Measurements from ENCODE around the gene SETD7.
"Not testable (repeated sequence)": the region's sequence is repeated elsewhere in the genome, so short reads cannot be mapped to it uniquely, and the experiment has no call there.

Gene SETD7

DNA sequence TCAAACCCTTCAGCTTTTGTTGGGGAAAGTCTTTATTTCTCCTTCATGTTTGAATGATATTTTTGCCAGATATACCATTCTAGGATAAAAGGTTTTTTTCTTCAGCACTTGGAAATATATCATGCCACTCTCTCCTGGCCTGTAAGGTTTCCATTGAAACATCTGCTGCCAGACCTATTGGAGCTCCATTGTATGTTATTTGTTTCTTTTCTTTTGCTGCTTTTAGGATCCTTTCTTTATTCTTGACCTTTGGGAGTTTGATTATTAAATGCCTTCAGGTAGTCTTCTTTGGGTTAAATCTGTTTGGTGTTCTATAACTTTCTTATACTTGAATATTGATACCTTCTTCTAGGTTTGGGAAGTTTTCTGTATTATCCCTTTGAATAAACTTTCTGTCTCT is 87.3 kb downstream of the SETD7 start:
- DNase-seq (ENCODE audit: low read depth in 2 of 2): not testable (repeated sequence)

DNA sequence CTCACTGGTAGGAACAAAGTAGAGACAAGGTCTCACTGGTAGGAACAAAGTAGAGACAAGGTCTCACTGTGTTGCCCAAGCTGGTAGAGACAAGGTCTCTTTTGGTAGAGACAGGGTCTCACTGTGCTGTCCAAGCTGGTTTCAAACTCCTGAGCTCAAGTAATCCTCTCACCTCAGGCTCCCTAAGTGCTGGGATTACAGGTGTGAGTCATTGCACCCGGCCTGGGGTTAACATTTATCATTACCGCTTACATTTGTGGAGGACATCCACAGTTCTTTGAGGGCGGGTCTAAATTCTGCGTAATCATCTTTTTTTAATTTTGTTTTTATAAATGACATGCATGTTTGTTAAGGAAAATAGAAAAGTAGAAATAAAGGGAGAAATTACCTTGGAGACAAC is 90.1 kb downstream of the SETD7 start:
- DNase-seq (ENCODE audit: low read depth in 2 of 2): no peak

DNA sequence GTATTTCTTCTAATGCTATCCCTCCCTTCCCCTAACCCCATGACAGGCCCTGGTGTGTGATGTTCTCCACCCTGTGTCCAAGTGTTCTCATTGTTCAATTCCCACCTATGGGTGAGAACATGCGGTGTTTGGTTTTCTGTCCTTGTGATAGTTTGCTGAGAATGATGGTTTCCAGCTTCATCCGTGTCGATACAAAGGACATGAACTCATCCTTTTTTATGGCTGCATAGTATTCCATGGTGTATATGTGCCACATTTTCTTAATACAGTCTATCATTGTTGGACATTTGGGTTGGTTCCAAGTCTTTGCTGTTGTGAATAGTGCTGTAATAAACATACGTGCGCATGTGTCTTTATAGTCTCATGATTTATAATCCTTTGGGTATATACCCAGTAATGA is 91.5 kb downstream of the SETD7 start:
- not testable (repeated sequence) for DNase-seq (ENCODE audit: low read depth in 2 of 2)

DNA sequence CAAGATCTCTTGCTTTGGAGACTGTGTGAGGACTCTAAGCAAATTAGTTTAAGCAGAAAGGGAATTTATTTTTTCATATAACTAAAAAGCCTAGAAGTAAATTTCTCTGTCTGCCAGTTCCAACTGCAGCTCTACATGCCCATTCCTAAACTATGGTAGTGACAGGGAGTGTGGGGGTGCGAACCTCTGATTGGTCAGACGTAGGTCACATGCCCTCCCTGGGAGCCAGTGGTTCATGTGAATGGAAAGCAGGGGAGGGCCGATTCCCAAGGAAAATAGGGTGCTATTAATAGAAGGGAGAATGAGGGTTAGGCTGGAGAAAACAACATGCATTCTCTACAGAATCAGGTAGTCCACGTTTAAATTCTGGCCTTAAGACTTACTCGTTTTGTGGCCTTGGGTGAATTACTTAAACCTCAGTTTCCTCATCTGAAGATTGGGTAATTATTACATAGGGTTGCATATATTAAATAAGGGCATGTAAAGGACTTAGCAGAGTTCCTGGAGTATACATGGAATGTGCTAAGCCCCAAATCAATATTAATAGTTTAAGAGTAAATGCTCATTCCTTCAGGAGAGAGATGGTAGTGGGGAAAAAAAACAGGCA is 94.9 kb downstream of the SETD7 start:
- no peak for DNase-seq (ENCODE audit: low read depth in 2 of 2)

DNA sequence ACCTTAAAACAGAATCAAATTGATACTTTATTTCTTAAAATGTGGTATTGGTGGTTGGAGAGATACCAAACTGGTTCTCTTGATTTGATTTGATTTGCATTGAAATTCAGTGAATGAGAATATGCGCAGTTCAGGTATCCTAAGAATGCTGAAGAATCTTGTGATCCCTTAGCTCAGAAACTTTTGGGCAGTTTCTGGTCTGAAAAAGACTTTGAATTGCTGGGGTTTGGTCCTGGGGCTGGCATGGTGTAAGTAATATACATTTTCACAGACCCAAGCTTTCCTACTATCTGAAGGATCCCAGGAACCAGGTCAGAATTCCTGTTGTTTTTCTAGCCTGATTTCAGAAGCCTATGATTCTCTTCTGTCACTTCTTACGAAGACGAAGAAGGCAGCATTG is 95.5 kb downstream of the SETD7 start:
- no peak for DNase-seq (ENCODE audit: low read depth in 2 of 2)

DNA sequence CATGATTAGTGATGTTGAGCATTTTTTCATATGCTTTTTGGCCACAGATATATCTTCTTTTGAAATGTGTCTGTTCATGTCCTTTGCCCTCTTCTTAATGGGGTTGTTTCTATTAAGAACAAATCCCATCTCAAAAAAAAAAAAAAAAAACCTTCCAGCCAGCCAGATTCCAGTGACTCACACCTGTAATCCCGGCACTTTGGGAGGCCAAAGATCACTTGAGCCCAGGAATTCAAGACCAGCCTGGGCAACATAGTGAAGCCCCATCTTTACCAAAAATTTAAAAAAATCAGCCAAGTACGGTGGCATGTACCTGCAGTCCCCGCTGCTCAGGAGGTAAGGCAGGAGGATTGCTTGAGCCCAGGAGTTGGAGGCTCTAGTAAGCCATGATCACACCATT is 97.0 kb downstream of the SETD7 start:
- no peak for DNase-seq (ENCODE audit: low read depth in 2 of 2)

DNA sequence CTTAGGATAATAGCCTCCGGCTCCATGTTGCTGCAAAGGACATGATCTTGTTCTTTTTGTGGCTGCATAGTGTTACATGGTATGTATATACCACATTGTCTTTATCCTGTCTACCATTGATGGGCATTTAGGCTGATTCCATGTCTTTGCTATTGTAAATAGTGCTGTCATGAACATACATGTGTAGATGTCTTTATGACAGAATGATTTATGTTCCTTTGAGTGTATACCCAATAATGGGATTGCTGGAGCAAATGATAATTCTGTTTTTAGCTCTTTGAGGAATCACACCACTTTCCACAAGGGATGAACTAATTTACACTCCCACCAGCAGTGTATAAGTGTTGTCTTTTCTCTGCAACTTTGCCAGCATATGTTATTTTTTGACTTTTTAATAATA is 97.5 kb downstream of the SETD7 start:
- no peak for DNase-seq (ENCODE audit: low read depth in 2 of 2)

DNA sequence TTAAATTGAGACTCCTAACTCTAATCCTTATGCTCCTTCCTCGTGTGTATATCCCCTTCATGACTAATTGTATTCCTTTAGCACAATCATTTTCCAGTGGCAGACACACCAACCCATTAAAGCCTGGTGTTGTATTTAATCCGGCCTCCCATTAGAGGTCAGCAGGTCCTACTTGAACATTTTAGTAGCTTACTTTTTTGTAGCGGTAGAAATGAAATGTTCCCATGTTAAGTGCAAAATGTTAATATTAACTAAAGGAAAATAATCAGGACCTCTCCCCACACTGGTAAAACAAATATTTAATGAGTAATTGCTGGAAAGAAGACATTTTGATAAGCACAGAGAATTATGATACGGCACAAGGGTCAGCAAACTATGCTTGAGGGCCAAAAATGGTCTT is 98.7 kb downstream of the SETD7 start:
- no peak for DNase-seq (ENCODE audit: low read depth in 2 of 2)

DNA sequence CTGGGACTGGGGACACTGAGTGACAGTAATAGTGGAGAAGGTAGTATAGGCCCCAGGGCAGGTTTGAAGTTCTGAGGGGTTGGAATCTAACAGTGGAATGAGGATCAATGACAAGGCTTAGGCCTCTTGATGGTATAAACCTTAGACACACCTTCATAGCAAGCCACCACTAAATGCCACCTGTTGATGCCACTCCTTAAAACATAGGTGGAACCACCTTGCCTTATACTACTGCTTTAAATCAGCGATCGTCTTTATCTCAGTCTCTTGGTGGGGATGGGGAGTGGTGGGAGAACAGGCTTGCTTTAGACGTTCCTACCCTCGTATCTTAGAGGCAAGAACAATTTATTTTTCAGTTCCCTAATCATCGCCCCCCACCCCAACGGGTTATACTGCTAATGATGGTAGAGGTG is 100.9 kb downstream of the SETD7 start:
- no peak for DNase-seq (ENCODE audit: low read depth in 2 of 2)

DNA sequence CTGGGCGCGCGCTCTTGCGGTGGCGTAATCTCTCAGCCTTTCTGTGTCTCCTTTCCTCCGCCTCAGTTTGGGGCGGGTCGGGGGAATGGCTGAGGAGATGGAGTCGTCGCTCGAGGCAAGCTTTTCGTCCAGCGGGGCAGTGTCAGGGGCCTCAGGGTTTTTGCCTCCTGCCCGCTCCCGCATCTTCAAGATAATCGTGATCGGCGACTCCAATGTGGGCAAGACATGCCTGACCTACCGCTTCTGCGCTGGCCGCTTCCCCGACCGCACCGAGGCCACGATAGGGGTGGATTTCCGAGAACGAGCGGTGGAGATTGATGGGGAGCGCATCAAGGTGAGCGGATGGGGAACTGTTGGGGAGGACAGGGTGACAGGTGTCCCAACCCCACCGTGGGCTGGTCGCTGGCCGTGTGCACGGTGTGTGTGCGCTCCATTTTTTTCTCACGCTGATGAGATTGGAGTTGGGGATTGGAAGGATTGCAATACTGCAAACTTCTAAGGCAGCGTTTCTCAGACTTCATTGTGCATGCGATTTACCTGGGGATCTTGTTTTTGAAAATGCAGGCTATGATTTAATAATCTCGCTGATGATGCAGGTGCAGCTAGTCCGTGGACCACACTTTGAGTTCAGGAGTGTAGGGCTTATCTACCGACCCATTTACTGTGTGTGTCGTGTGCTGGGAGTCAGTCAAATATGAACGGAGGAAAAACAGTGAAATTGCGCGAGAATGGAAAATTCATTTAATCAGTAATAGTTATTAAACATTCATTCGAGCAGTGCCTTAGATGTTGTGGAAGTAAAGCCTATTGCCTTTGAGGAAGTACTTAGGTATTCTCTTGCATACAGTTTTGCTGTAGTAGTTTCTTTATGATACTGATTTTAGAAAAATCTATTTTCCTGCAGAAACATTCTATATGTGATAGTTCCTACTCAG is 101.6 kb downstream of the SETD7 start, which contains the start of gene RAB33B:
TSS of gene RAB33B (plus strand) at position 11 of the 935 bp plus-strand sequence. CDS start at position 86, 75 bp downstream.
- peak in 1 of 2 donors; percentile 9 for DNase-seq (ENCODE audit: low read depth in 2 of 2)

DNA sequence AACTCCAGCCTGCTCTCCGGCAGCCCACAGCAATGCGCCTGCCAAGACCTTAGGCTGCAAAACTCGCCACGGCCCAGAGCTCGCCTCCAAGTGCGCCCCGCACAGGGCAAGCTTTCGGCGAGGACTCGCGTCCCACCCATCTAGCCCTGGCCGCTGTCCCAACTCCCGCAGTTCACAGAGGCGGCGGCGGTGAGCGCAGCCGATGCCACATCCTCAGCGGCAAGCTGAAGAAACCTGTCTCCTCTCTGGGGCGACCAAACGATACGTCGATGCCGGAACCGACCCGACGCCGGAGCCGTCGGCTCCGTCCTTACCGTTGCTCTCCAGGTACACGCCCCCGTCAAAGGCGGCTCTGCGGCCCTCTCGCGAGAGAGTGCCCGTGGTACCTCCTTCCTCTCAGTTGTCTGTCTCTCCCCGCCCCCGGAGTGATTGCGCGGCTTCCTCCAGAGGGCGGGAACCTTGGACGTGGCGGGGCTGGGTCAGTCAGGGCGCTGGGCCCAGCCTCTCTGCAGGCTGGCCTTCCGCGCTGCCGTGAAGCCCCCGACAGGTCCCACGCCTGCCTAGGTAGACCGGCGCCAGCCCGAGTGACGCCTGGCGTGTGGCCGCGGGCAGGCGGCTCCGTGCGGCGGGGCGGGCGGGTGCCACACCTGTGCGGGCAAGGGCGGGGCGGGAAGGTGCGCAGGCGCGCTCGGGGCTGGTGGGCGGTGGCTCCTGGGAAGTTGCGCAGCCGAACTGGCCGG is 102.5 kb downstream of the SETD7 start:
- DNase-seq (ENCODE audit: low read depth in 2 of 2): peak; percentile 96 to 97

DNA sequence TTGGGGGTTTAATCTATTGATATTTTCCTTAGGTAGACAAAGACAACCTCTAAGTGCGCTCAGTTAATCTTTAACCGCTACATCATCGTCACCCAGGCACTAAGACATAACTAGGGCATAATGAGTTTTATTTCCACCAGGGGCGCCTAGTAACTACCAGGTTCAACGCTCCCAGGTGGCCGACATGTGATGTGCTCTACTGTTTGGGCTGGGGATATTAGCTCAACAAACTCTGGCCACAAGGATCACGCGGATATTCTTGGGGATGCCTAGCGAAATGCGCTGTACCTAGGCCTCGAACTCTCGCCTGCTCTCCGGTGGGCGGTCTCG is 103.0 kb downstream of the SETD7 start:
- peak in 1 of 2 donors; percentile 50 for DNase-seq (ENCODE audit: low read depth in 2 of 2)

DNA sequence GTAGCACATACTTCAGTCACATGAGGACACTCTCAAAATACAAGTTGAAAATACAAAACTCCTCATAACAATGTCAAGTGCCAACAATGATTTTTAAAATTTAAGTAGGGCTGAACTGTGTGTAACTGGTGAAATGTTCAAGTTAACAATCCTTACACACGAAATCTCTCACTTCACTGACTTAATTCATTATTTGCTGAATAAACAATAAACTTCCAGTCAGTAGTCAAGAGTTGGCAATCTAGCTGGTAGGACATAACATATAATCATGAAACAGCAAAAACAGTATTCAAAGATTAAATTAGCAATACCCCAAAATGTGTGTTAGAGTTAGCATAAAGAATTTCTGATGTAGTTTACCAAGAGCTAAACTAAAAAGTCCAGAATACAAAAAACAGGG is 104.0 kb downstream of the SETD7 start:
- no peak for DNase-seq (ENCODE audit: low read depth in 2 of 2)

DNA sequence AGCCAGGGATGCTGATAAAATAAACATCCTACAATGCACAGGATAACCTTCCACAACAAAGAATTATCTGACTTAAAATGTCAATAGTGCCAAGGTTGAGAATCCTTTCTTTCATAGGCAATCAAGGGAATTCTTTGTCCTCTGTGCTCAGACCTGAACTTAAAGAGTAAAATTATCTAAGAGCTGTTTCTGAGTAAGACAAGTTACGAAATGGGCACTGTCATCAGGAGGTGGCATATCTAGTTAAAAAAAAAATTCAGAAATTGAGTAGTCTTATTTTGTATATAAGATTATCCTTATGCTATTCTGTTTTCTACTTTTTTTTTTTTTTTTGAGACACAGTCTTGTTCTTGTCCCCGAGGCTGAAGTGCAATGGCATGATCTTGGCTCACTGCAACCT is 105.4 kb downstream of the SETD7 start:
- DNase-seq (ENCODE audit: low read depth in 2 of 2): no peak

DNA sequence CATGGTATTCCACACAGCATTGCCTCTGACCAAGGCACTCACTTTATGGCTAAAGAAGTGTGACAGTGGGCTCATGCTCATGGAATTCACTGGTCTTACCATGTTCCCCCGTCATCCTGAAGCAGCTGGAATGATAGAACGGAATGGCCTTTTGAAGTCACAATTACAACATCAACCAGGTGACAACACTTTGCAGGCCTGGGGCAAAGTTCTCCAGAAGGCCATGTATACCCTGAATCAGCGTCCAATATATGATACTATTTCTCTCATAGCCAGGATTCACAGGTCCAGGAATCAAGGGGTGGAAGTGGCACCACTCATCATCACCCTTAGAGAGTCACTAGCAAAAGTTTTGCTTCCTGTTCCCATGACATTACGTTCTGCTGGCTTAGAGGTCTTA is 108.9 kb downstream of the SETD7 start:
- not testable (repeated sequence) for DNase-seq (ENCODE audit: low read depth in 2 of 2)
